Spinal cord (tissue), 10 donors: ENCODE results near the gene RRAGB. TPM values are rescaled to one million over a fixed set of nuclear protein-coding genes. Genes with fewer than 3 reads are reported as not detected.

Experiments
- DNase-seq, 6 donors: peaks; one replicate each; pipeline versions ENCODE4 v3.0.0 to v3.0.0-alpha.2; 2013 to 2015; ENCODE audit warnings: low spot score in 6 of 6, low read depth in 4 of 6
- H3K27ac ChIP-seq: one replicate; pipeline ENCODE4 v1.5.1; 2013; ENCODE audit warnings: low read depth, low read length, control low read depth
- H3K27me3 ChIP-seq: one replicate; pipeline ENCODE4 v1.6.1; 2013; ENCODE audit warnings: low read length; ENCODE audit not compliant: control insufficient read depth, insufficient read depth
- H3K36me3 ChIP-seq: one replicate; pipeline ENCODE4 v1.6.1; 2013; ENCODE audit warnings: low read length; ENCODE audit not compliant: control insufficient read depth, insufficient read depth
- H3K4me1 ChIP-seq: one replicate; pipeline ENCODE4 v1.6.1; 2013; ENCODE audit warnings: low read length; ENCODE audit not compliant: control insufficient read depth, insufficient read depth
- H3K4me3 ChIP-seq: one replicate; pipeline ENCODE4 v1.5.1; 2013; ENCODE audit warnings: low read depth, low read length, control low read depth
- H3K9me3 ChIP-seq: one replicate; pipeline ENCODE4 v1.6.1; 2013; ENCODE audit warnings: low read length; ENCODE audit not compliant: control insufficient read depth, insufficient read depth
- WGBS: methylation state at CpG from one replicate; pipeline ENCODE4 v1.1.5; 2013; ENCODE audit warnings: missing lambda C conversion rate; ENCODE audit not compliant: insufficient coverage; 5-methylcytosine and 5-hydroxymethylcytosine counted together
- polyA plus RNA-seq, 2 donors: library from polyadenylated mRNA; unstranded; fragments of 120-200 nt; gene quantifications; one replicate each; pipeline ENCODE4 v1.2.1, GENCODE V29; 2013; ENCODE audit not compliant: insufficient read length in 2 of 2
- total RNA-seq, 2 donors: library from RNA; depleted of rRNA in 1 of 2; stranded (reverse); fragments of 120-200 nt in 1 of 2; fragments of >200 nt in 1 of 2; gene quantifications; one replicate each; pipeline versions ENCODE4 v1.2.3 to v1.2.4, GENCODE V29; 2013 to 2014
- donor health status: healthy.

Gene RRAGB
- total and polyA plus RNA-seq, 4 donors: 65.7 to 89.9 (median 69.5) TPM

GRCh38 chrX:55794405-55794804, 76.9 kb downstream of the RRAGB start:
- H3K27ac ChIP-seq: no peak overlapping the region
- H3K9me3 ChIP-seq: no peaks in the 10 kb centered on the region
- H3K4me3 ChIP-seq: no peak overlapping the region
- DNase-seq: no peak
- H3K27me3 ChIP-seq: no peaks in the 10 kb centered on the region
- H3K4me1 ChIP-seq: no peaks in the 10 kb centered on the region
- H3K36me3 ChIP-seq: no peaks in the 10 kb centered on the region
- no CpG with 5 or more reads among the region's 1 CpG for WGBS

GRCh38 chrX:55796496-55796895, 78.9 kb downstream of the RRAGB start:
- no peaks in the 10 kb centered on the region for H3K36me3 ChIP-seq
- no peak overlapping the region for H3K27ac ChIP-seq
- no peaks in the 10 kb centered on the region for H3K27me3 ChIP-seq
- H3K4me1 ChIP-seq: no peaks in the 10 kb centered on the region
- no peaks in the 10 kb centered on the region for H3K9me3 ChIP-seq
- H3K4me3 ChIP-seq: no peak overlapping the region
- DNase-seq: no peak
- no CpG with 5 or more reads among the region's 3 CpGs for WGBS

GRCh38 chrX:55801811-55802210, 84.3 kb downstream of the RRAGB start:
- DNase-seq: peak in 2 of 6 donors; percentile 1 to 10
- no peaks in the 10 kb centered on the region for H3K27me3 ChIP-seq
- WGBS: no CpG with 5 or more reads among the region's 1 CpG
- H3K4me3 ChIP-seq: no peak overlapping the region
- H3K9me3 ChIP-seq: no peaks in the 10 kb centered on the region
- no peak overlapping the region for H3K27ac ChIP-seq
- no peaks in the 10 kb centered on the region for H3K36me3 ChIP-seq
- no peaks in the 10 kb centered on the region for H3K4me1 ChIP-seq

Other genes starting within 250 kb of the RRAGB start
- gene USP51, start 227.9 kb upstream of the RRAGB start, total RNA-seq: 10 to 100 TPM in 1 of 2 donors, 1 to 10 TPM in 1; 7.9 to 12.0 TPM
- gene USP51, start 227.9 kb upstream of the RRAGB start, polyA plus RNA-seq: 1 to 10 TPM; 4.3 to 7.0 TPM
- not detected for gene FOXR2, start 94.3 kb upstream of the RRAGB start, total RNA-seq
- not detected for gene FOXR2, start 94.3 kb upstream of the RRAGB start, polyA plus RNA-seq